GM10248 (cell line): ENCODE results near the gene SDK1.

Experiments used
- CTCF ChIA-PET: fragments of 300-600 bp; sonication (Branson Sonifier 250); formaldehyde crosslinking; extraction: SDS; loops from one replicate; lab custom pipeline; 2021; ENCODE audit warnings: antibody characterized with exemption; lab: Yijun Ruan, JAX
- POLR2A ChIA-PET: fragments of 350-650 bp; sonication (Branson Sonifier 250); formaldehyde crosslinking; extraction: SDS; loops from one replicate; lab custom pipeline; 2020; ENCODE audit warnings: antibody characterized with exemption; lab: Yijun Ruan, JAX
- DNase-seq: peaks from one replicate; pipeline ENCODE4 v3.0.0; 2012; ENCODE audit errors: extremely low spot score
- TF ChIP-seq, protein P1 (sequence below): IDR thresholded peaks from 2 replicates; pipeline ENCODE4 v1.5.1; 2012; ENCODE audit warnings: mild to moderate bottlenecking, low read depth; ENCODE audit errors: extremely low read depth, missing control alignments, control extremely low read depth

The SDK1 gene

DNA sequence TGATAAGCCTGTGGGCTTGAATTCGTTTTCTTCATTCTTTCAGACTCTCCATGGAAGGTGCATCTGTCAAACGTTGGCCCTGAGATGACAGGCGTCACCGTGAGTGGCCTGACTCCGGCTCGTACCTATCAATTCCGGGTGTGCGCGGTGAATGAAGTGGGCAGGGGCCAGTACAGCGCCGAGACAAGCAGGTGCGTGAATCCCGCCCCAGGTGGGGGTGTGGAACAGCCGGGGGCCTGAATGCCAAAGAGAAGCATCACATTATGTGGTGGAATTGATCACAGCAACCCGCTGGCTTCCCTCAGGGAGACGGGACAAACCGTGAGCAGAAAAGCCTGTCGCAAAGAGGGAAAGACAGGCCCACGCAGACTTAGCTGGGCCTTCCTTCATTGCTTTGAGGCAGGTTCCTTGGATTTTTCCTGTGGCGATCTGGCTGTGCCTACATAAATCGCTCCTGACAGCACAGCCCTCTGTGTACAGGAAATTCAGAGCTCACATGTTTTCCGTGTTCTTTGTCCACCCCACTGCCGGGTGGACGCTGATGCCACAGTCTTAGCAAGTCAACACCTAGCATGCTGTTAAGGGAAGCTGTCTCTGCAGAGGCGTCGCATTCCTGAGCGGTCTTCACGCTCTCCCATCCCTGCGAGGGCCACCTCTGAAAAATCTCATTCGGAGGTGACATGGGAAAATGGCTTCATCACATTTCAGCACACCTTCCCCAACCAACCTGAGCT is 710.0 kb downstream of the SDK1 start:
- no peak for DNase-seq
- ChIA-PET POLR2A (no interaction called here), CTCF (no interaction called here)
- TF ChIP-seq, protein P1, sequence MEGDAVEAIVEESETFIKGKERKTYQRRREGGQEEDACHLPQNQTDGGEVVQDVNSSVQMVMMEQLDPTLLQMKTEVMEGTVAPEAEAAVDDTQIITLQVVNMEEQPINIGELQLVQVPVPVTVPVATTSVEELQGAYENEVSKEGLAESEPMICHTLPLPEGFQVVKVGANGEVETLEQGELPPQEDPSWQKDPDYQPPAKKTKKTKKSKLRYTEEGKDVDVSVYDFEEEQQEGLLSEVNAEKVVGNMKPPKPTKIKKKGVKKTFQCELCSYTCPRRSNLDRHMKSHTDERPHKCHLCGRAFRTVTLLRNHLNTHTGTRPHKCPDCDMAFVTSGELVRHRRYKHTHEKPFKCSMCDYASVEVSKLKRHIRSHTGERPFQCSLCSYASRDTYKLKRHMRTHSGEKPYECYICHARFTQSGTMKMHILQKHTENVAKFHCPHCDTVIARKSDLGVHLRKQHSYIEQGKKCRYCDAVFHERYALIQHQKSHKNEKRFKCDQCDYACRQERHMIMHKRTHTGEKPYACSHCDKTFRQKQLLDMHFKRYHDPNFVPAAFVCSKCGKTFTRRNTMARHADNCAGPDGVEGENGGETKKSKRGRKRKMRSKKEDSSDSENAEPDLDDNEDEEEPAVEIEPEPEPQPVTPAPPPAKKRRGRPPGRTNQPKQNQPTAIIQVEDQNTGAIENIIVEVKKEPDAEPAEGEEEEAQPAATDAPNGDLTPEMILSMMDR: no peak

DNA sequence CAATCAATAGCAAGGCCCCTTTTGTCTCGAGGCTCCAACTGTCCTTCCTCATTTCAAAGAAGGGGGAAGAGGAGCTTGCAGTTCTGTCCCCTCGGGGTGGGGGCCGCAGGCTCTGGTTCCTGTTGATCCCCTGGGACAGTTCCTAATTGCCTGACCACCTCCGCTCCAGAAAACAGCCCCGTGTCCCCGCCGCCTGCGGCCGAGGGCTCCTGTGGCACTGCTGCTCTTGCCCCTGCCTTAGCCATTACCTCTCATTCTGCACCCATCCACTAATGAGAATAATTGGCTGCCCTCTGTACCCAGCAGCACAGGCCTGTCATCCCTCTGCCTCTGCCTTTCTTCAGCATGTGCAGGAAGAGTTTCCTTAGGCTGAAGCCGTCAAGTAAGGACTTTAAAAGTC is 712.7 kb downstream of the SDK1 start:
- CTCF ChIA-PET: no interaction called here
- no peak for DNase-seq
- TF ChIP-seq, protein P1: no peak
- POLR2A ChIA-PET: no interaction called here

DNA sequence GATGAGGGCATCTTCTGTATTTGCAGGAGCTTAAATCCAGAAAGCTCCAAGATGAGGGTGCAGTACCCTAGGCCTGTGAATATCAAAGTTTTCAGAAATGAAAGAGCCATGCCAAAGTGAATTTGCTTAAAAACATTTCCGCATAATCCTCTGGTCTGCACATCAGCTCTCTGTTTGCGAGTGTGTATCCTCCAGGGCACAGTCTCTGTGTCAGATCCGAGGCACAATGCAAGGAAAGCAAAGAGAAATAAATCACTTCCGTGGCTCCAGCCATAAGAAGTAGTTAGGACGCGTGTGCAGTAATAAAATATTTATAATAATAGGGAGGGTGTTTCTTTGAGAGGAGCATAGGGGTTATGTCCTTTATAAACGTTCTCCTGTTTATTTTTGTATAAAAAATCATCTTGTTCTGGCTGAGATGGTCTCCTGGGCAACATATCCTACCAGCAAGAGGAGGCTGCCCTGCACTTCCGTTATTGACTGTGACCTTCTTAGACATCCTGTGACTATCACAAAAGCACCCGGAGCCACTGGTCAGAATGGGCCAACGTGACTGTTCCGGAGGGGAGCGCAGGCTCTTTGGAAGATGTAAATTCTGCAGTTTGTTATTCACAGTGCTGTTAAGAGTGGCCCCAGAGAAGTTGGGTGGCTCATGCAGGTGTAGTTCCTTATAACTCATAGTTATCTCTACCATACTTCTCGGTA is 713.4 kb downstream of the SDK1 start:
- ChIA-PET CTCF (no interaction called here), POLR2A (no interaction called here)
- no peak for DNase-seq
- TF ChIP-seq, protein P1: no peak

DNA sequence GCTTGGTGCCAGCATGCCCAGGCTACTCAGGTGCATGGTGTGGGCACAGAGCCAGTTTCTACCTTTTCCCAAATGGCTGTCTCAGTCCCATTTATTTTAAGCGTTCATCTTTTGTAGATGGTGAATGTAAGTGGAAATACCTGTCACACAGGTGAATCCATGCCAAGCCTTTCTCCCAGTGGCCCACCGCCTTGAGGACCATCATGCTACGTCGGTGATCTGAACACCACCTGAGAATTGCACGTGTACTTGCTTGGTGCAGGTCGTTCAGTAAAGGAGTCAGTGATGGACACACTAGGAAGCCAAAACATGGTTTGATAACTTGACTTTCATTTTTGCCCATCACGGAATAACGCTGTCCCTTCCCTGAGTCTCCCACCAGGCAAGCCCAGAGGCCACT is 714.3 kb downstream of the SDK1 start:
- POLR2A ChIA-PET: no interaction called here
- CTCF ChIA-PET: no interaction called here
- DNase-seq: no peak
- TF ChIP-seq, protein P1: no peak

DNA sequence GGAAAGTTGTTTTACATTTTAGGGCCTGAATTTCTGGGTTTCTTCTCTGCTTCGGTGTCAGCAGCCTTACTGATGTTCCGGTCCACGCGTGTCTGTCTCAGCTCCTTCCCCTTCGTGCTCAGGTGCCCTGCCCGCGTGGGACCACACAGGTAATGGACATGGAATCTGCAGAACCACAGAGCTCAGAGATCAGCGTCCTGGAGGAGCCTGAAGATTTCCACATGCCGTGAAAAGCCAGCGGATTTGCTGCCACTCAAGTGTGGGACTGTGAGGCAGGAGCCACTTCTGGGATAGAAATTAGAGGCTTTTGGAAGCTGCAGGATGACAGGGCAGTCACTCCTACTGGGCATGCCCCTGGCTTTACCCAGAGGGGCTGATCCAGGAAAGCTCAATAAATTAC is 714.9 kb downstream of the SDK1 start:
- no peak for DNase-seq
- ChIA-PET CTCF (no interaction called here), POLR2A (no interaction called here)
- TF ChIP-seq, protein P1: no peak

DNA sequence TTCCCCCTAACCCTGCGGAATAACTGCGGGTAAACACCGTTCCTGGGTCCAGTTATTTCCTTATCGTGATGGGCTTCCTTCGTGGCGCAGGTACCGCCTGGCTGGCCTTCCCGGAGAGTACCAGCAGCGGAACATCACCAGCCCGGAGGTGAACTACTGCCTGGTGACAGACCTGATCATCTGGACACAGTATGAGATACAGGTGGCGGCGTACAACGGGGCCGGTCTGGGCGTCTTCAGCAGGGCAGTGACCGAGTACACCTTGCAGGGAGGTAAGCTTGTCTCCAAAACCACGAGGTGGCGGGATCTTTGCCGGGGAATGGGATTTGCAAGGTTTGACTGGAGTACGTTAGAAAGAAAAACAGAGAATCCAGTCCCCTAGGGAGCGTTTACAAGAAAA is 716.0 kb downstream of the SDK1 start:
- no peak for DNase-seq
- ChIA-PET POLR2A (no interaction called here), CTCF (no interaction called here)
- TF ChIP-seq, protein P1: no peak
